CD4-positive, alpha-beta T cell treated with Interleukin-15 for 1 hour (primary cell): ENCODE data around the gene NSL1.
"Not testable (repeated sequence)": the region's sequence is repeated elsewhere in the genome, so short reads cannot be mapped to it uniquely, and the experiment has no call there.

Experiments
- DNase-seq: peaks from one replicate; pipeline ENCODE4 v3.0.0-alpha.2; 2020

The NSL1 gene

DNA sequence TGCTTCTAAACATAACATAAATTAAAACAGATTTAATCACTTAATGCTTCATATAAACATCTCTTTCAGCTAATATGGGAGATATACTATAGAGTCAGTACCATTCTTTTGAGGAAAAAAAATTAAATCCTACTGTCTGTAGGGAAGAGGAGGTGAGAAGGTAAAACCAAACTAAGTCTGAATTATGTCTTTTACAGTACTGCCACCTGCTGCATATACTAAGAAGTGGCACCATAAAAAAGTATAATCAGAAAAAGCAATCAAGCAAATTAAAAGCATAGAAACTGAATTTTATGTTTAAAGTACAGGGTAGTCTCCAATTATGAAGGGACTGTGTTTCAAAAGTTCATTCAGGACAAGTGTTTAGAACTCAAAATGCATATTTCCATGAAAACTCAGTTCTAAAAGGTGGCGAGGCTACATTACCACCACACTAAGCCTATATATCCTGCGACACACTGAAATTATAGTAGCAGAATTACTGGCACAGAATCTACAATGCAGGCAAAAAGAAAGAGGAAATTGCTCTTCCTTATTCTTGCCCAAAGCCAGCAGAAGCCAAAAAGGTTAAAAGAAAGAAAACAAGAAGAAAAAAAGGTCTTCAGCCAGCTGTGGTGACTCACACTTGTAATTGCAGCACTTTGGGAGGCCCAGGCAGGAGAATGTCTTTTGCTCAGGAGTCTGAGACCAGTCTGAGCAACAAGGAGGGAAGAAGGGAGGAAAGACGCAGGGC, 9.0 kb downstream of the NSL1 start:
- DNase-seq = peak; percentile 20

DNA sequence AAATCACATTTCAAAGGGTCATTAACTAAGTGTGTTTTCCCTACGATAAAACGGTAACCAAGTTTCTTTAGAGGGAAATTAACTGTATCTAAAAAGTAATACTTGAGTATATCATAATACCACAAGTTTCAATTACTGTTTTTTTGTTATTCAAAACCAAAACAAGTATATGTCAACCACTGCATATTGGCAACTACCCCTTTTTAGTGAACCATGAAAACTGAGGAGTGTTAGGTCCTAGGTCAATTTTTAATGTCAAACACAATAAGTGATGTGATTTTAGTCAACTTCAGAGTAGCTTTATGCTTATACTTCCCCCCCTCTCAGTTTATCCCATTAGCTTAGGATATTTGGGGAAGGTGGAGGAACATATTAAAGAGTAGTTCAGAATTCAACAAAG, 10.4 kb downstream of the NSL1 start:
- DNase-seq = no peak

DNA sequence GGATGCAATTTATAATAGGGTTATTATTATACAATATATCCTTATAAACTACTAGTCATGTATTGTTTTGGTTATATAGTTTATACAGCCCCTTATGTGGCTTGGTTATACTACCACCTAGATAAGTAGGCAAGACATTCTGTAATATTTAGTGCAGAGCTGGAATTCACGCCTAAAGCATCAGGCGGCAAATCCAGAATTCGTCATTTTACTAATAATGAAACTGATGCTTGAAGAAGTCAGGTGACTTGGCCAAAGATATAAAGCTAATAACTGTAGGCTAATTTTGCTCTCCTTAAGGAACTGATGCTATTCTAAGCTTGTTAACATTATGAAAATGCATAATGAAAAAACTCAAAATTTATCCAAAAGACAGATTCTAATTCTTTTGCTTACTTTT, 10.8 kb downstream of the NSL1 start:
- no peak for DNase-seq

- DNase-seq = not testable (repeated sequence)
Observed at GRCh38 chr1:212779086-212779485, 12.5 kb downstream of the NSL1 start.

DNA sequence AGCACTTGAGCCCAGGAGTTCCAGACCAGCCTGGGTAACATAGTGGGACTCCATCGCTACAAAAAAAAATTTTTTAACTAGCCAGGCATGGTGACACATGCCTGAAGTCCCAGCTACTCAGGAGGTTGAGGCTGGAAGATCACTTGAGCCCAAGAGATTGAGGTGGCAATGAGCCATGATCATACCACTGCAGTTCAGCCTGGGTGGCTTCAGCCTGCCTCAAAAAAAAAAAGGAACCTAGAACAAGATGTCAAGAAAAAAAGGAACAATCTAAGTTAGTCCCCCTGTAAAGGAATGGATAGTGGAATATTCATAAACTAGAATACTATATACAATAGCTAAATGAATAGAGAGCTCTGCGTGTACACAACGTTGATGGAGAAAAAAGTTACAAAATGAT, 14.4 kb downstream of the NSL1 start:
- no peak for DNase-seq

DNA sequence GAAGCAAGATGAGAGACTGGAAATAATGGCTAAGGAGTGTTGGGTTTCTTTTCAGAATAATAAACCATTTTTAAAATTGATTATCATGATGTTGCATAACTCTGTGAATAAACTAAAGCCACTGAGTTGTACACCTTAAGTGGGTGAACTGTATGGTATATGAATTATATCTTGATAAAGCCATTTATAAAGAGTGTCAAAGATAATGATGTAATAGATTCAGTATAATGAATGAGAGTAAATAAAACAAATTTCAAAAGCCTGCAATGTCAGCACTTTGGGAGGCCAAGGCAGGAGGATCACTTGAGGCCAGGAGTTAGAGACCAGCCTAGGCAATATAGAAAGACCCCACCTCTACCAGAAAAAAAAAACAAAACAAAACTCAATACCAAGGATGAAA, 16.3 kb downstream of the NSL1 start:
- DNase-seq = no peak

GRCh38 chr1:212774584-212774983, 17.0 kb downstream of the NSL1 start:
- no peak for DNase-seq

DNA sequence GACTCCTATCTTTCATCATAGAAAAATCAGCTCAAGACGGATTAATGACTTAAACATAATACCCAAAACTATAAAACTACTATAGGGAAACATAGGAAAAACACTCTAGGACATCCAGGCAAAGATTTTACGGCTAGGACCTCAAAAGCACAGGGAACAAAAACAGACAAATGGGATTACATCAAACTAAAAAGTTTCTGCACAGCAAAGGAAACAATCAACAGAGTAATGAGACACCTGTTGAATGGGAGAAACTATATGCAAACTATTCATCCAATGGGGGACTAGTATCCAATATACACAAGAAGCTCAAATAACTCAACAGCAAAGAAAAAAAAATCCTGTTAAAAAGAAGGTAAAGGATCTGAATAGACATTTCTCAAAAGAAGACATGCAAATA, 18.6 kb downstream of the NSL1 start:
- no peak for DNase-seq

GRCh38 chr1:212771341-212771740, 20.2 kb downstream of the NSL1 start:
- DNase-seq = no peak

GRCh38 chr1:212769459-212770167, 22.0 kb downstream of the NSL1 start:
- DNase-seq = no peak

DNA sequence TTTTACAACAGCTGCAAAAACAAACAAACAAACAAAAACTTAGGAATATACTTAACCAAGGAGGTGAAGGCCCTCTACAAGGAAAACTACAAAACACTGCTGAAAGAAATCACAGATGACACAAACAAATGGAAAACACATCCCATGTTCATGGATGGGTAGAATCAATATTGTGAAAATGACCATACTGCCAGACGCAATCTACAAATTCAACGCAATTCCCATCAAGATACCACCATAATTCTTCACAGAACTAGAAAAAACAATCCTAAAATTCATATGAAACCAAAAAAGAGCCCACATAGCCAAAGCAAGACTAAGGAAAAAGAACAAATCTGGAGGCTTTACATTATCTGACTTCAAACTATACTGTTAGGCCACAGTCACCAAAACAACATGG, 24.8 kb downstream of the NSL1 start:
- DNase-seq = not testable (repeated sequence)

DNA sequence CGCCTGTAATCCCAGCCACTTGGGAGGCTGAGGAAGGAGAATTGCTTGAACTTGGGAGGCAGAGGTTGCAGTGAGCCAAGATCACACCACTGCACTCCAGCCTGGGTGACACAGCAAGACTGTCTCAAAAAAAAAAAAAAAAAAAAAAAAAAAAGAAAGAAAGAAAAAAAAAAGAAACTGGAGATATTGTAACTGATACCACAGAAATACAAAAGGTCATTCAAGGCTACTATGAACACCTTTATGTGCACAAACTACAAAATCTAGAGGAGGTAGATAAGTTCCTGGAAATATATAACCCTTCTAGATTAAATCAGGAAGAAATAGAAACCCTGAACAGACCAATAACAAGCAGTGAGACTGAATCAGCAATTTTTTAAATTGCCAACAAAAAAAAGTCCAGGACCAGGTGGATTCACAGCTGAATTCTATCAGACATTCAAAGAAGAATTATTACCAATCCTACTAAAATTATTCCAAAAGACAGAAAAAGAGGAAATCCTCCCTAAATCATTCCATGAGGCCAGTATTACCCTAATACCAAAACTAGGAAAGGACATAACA, 26.8 kb downstream of the NSL1 start:
- not testable (repeated sequence) for DNase-seq

DNA sequence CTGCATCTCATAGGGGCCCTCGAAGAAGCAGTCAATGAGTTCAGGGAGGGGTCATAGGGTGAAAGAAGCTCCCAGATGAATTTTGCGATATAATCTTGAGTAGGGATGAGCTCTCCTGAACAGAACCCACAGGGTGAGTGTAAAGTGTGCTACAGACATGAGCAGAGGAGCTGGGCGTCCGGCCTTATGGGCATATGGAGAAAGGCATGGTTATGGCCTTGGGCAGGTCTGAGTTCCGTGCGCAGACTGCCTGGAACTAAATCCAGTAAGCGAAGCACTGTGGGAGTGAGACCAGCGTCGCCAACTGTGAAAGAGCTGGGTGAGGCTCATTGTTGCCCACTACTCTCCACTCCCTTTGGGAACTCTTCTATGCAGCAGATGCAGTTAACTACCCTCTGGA, 28.7 kb downstream of the NSL1 start:
- no peak for DNase-seq

GRCh38 chr1:212762234-212762633, 29.3 kb downstream of the NSL1 start:
- no peak for DNase-seq

GRCh38 chr1:212760126-212760823, 31.3 kb downstream of the NSL1 start:
- DNase-seq = no peak

DNA sequence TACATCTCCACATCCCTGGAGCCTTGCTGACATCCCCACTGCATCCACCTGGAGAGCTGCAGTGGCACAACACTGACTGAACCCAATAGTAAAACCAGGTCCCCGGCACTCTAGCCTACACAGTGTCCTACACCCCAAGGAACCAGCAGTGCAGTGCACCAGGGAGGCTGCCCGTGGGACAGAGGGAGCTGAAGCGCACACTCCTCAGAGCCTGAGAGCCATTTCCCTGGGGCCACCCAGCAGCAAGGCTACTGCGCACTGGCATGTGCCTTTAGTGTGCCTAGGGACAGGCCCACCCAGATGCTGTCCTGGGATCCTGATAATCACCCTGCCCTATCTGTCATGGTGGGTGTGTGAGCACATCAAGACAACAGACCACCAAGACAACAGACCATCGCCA, 31.9 kb downstream of the NSL1 start:
- no peak for DNase-seq

DNA sequence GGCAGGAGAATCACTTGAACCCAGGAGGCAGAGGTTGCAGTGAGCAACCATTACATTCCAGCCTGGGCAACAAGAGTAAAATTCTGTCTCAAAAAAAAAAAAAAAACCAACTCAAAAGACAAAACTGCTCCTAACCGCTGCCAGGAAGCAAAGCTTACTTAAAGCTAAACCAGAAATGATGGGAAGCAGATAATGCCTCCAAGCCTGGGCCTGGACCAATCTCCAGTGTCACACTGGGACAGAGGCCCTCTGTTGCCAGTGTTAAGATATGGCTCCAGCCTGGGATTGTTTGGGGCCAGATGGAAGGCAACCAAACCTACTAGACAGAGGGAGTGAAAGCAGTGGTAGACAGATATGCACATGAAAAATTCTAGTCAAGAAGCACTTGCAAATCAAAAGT, 36.9 kb downstream of the NSL1 start:
- DNase-seq = no peak

- no peak for DNase-seq
Observed at GRCh38 chr1:212754193-212754592, 37.4 kb downstream of the NSL1 start.

GRCh38 chr1:212753749-212754148, 37.8 kb downstream of the NSL1 start:
- DNase-seq = no peak

GRCh38 chr1:212752934-212753497, 38.6 kb downstream of the NSL1 start:
- DNase-seq = no peak

- no peak for DNase-seq
Observed at GRCh38 chr1:212752252-212752933, 39.2 kb downstream of the NSL1 start.

DNA sequence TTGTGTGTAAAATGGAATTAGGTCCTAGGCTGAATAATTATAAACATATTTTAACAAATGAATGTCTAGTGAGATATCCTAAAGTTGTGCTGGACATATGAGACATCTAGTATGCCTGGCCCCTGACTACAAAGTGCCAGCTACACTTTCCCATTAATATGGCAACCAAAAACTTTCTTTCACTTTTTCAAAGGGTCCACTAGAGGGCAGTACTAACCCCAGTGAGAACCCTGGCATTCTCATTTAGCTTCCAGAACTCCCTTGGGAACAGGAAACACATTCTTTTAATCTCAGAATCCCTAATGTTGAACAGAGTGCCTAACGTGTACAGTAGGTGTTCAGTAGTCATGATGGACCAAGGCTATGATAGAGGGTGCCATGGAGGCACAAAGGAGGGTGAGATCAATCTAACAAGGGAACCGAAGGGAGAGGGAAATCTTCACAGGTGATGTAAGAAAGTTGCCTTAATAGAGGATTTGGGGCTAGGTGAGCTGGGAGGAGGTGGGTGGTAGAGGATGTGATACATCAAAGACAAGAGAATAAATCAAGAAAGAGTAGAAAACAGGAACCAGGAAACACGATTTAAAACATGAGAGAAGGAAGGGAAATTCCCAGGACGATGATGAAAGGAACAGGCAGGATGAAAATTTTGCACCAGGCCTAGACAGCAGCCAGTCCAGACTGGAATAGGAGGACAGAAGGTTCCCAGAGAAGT, 41.6 kb downstream of the NSL1 start:
- no peak for DNase-seq
